Hepatocyte (in vitro differentiated cells): Measurements from ENCODE around the gene DENND4A. TPM values are rescaled to one million over a fixed set of nuclear protein-coding genes. Genes with fewer than 3 reads are reported as not detected.

ENCODE experiments used
- DNase-seq: peaks from one replicate; pipeline ENCODE4 v3.0.0-alpha.2; 2016; ENCODE audit warnings: low spot score
- H2AFZ ChIP-seq: fragments of 200-600 bp; sonication (generic); 2 replicates; pipeline ENCODE4 v1.6.0; 2016; ENCODE audit warnings: antibody characterized with exemption, mild to moderate bottlenecking
- H3K27ac ChIP-seq: fragments of 200-600 bp; sonication (generic); 2 replicates; pipeline ENCODE4 v1.5.1; 2016; ENCODE audit warnings: mild to moderate bottlenecking
- H3K27me3 ChIP-seq: fragments of 200-600 bp; sonication (generic); 2 replicates; pipeline ENCODE4 v1.6.1; 2016
- H3K36me3 ChIP-seq: fragments of 200-600 bp; sonication (generic); replicated peaks from 2 replicates; pipeline ENCODE4 v1.5.1; 2016; ENCODE audit warnings: low read depth; ENCODE audit not compliant: insufficient read depth
- H3K4me1 ChIP-seq: fragments of 200-600 bp; sonication (generic); 2 replicates; pipeline ENCODE4 v1.5.1; 2016; ENCODE audit warnings: mild to moderate bottlenecking, moderate library complexity; ENCODE audit not compliant: insufficient read depth
- H3K4me2 ChIP-seq: fragments of 200-600 bp; sonication (generic); 2 replicates; pipeline ENCODE4 v1.6.0; 2016
- H3K4me3 ChIP-seq: fragments of 200-600 bp; sonication (generic); 2 replicates; pipeline ENCODE4 v1.5.1; 2016; ENCODE audit warnings: mild to moderate bottlenecking
- H3K79me2 ChIP-seq: fragments of 200-600 bp; sonication (generic); 2 replicates; pipeline ENCODE4 v1.6.0; 2017; ENCODE audit warnings: mild to moderate bottlenecking
- H3K9me2 ChIP-seq: fragments of 200-600 bp; sonication (generic); replicated peaks from 2 replicates; pipeline ENCODE4 v1.6.0; 2017; ENCODE audit warnings: mild to moderate bottlenecking; ENCODE audit not compliant: insufficient read depth
- H3K9me3 ChIP-seq: fragments of 200-600 bp; sonication (generic); 2 replicates; pipeline ENCODE4 v1.5.1; 2016; ENCODE audit warnings: low read depth, mild to moderate bottlenecking
- H4K20me1 ChIP-seq: fragments of 200-600 bp; sonication (generic); 2 replicates; pipeline ENCODE4 v1.6.0; 2016; ENCODE audit warnings: mild to moderate bottlenecking; ENCODE audit not compliant: insufficient read depth, poor library complexity, severe bottlenecking
- EZH2 ChIP-seq: fragments of 200-600 bp; sonication (generic); IDR thresholded peaks from 2 replicates; pipeline ENCODE4 v1.6.1; 2016; ENCODE audit warnings: antibody characterized with exemption, mild to moderate bottlenecking, borderline replicate concordance
- EZH2phosphoT487 ChIP-seq: fragments of 200-600 bp; sonication (generic); IDR thresholded peaks from one replicate; pipeline ENCODE4 v1.6.1; 2018; ENCODE audit warnings: antibody characterized with exemption, mild to moderate bottlenecking, low read depth, moderate library complexity; ENCODE audit not compliant: unreplicated experiment, severe bottlenecking
- WGBS: methylation state at CpG from one replicate; pipeline ENCODE4 v1.1.6; 2016; ENCODE audit warnings: low lambda C conversion rate; ENCODE audit errors: missing lambda C conversion rate; 5-methylcytosine and 5-hydroxymethylcytosine counted together
- polyA plus RNA-seq: library from polyadenylated mRNA; unstranded; fragments of >200 nt; fragmentation: Nextera tagmentation; extraction: Ambion mirVana; gene quantifications from 2 replicates; pipeline ENCODE4 v1.2.1, GENCODE V29; 2016
- total RNA-seq: library from RNA; depleted of rRNA; stranded (reverse); fragments of >200 nt; gene quantifications from 2 replicates; pipeline ENCODE4 v1.2.3, GENCODE V29; 2014
- TF ChIP-seq, protein P1 (sequence below): fragments of 200-600 bp; sonication (generic); IDR thresholded peaks from 2 replicates; pipeline ENCODE4 v1.5.1; 2016; ENCODE audit warnings: antibody characterized with exemption, mild to moderate bottlenecking; ENCODE audit not compliant: poor library complexity

The DENND4A gene
- total and polyA plus RNA-seq, 2 experiments from 2014 or later: 3.2 to 20.7 TPM

DNA sequence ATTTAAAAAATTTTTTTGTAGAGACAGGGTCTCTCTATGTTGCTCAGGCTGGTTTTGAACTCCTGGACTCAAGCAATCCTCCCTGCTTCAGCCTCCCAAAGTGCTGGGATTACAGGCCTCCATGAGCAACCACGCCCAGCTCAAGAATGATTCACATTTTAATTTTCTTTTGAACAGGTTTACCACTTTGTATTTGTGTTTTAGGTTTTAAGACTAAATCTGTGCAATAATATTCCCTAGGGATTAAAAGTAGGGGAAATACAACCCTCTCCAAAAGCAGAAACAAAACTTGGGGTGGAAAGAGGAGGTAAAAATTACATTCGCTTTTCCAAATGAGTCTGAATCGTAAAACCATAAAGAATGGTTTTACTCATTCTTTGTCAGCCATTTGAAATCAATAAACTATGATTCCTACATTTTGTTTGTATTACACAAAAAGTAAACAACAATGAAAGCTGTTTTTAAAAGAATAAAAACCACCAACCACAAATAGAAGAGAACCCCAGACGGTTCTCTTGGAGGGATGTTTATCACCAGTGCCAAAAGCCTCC, 132.5 kb downstream of the DENND4A start:
- Histone ChIP-seq H3K9me2 (no peaks in the 10 kb centered on the region), H3K27me3 (no peaks in the 10 kb centered on the region), H3K9me3 (no peaks in the 10 kb centered on the region), H3K79me2 (no peaks in the 10 kb centered on the region), H3K4me2 (no peak overlapping the region), H3K36me3 (no peaks in the 10 kb centered on the region), H3K27ac (peak overlapping the region; percentile 49), H3K4me3 (no peak overlapping the region), H3K4me1 (no peaks in the 10 kb centered on the region), H2AFZ (no peak overlapping the region), H4K20me1 (no peaks in the 10 kb centered on the region)
- no peak for TF ChIP-seq EZH2
- TF ChIP-seq EZH2phosphoT487: no peak
- TF ChIP-seq, protein P1, sequence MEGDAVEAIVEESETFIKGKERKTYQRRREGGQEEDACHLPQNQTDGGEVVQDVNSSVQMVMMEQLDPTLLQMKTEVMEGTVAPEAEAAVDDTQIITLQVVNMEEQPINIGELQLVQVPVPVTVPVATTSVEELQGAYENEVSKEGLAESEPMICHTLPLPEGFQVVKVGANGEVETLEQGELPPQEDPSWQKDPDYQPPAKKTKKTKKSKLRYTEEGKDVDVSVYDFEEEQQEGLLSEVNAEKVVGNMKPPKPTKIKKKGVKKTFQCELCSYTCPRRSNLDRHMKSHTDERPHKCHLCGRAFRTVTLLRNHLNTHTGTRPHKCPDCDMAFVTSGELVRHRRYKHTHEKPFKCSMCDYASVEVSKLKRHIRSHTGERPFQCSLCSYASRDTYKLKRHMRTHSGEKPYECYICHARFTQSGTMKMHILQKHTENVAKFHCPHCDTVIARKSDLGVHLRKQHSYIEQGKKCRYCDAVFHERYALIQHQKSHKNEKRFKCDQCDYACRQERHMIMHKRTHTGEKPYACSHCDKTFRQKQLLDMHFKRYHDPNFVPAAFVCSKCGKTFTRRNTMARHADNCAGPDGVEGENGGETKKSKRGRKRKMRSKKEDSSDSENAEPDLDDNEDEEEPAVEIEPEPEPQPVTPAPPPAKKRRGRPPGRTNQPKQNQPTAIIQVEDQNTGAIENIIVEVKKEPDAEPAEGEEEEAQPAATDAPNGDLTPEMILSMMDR: no peak
- DNase-seq: no peak
- WGBS: 75% methylated on average over 4 of the region's 4 CpGs

DNA sequence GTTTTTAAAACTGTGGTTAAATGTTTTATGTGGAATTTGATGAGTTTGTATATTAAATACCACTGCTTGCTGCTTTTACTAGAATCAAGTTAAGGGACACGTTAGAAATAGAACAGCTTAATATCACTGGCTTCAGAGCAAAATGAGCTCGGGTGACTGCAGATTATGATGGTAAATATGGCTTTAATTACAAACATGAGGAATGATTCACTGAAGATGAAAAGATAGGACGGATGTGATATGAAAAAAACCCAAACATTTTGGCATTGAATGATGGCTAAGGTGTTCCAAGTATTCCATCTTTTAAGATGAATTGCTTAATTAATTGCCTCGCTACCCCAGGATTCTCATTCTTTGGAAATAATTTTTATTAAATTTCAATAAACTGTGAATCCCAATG, 136.6 kb downstream of the DENND4A start:
- Histone ChIP-seq H3K36me3 (no peaks in the 10 kb centered on the region), H3K27me3 (no peaks in the 10 kb centered on the region), H3K4me3 (no peak overlapping the region), H3K9me3 (no peaks in the 10 kb centered on the region), H3K4me1 (no peaks in the 10 kb centered on the region), H2AFZ (no peak overlapping the region), H3K9me2 (no peaks in the 10 kb centered on the region), H3K4me2 (no peak overlapping the region), H4K20me1 (no peaks in the 10 kb centered on the region), H3K79me2 (no peaks in the 10 kb centered on the region), H3K27ac (no peak overlapping the region)
- no peak for TF ChIP-seq EZH2phosphoT487
- TF ChIP-seq EZH2: no peak
- TF ChIP-seq, protein P1: no peak
- no peak for DNase-seq
- 73% methylated on average over 4 of the region's 4 CpGs for WGBS

DNA sequence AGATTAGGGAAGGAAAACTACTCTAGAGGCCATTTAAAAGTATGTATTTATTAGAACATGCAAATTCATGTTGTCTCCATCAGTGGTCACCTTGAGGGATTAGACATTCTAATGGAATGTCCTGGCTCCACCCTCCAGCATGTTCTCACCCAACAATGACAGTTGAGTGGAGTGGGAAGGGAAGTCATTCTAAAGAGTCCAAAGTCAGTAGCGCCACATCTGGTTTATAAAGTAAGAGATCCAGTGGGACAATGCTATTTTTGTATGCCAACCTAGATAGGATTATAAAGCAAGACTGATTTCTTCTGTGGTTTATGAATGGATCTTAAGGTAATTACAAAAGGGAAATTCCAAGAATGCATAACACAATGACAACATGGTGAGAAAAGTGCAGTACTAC, 137.1 kb downstream of the DENND4A start:
- DNase-seq: no peak
- Histone ChIP-seq H3K36me3 (no peaks in the 10 kb centered on the region), H3K79me2 (no peaks in the 10 kb centered on the region), H3K4me2 (no peak overlapping the region), H3K27ac (no peak overlapping the region), H4K20me1 (no peaks in the 10 kb centered on the region), H3K9me2 (no peaks in the 10 kb centered on the region), H3K4me1 (no peaks in the 10 kb centered on the region), H3K4me3 (no peak overlapping the region), H2AFZ (no peak overlapping the region), H3K9me3 (no peaks in the 10 kb centered on the region), H3K27me3 (no peaks in the 10 kb centered on the region)
- no peak for TF ChIP-seq EZH2
- TF ChIP-seq, protein P1: no peak
- no peak for TF ChIP-seq EZH2phosphoT487
- 100% methylated on average over 1 of the region's 1 CpG for whole genome bisulfite sequencing
